Measurements from ENCODE around the gene LRMDA. TPM values are rescaled to one million over a fixed set of nuclear protein-coding genes. Genes with fewer than 3 reads are reported as not detected.

LRMDA gene
- total and polyA plus RNA-seq, 10 of the 15 experiments (the other 5 are each of a cell fraction or from before 2014, with no cell fraction given) = 0.07 to 0.54 (median 0.29) TPM; not detected in 4

GRCh38 chr10:75936841-75937240 is 505.4 kb downstream of the LRMDA start:
- TF ChIP-seq CTCF (IDR thresholded peaks at IDR 0.05 in 2 of 3, conservative IDR thresholded peaks at IDR 0.05 in 1 of 3; ENCODE audit: control insufficient read depth in 2 of 3, extremely low read depth in 1 of 3, insufficient read depth in 1 of 3, low read depth in 3 of 3, low read length in 3 of 3) = no peak
- no peak for TF ChIP-seq SMAD5 (IDR thresholded peaks at IDR 0.05; ENCODE audit: low read depth)
- TF ChIP-seq CEBPB (IDR thresholded peaks at IDR 0.05; ENCODE audit: borderline replicate concordance in 1 of 2, low read depth in 2 of 2, low read length in 2 of 2) = no peak
- no peak for TF ChIP-seq NFYA (IDR thresholded peaks at IDR 0.05; ENCODE audit: borderline replicate concordance, low read depth, low read length)
- Histone ChIP-seq H3K4me1 (ENCODE audit: control insufficient read depth, insufficient read depth, low read length) (no peaks in the 10 kb centered on the region), H3K4me3 (no peak overlapping the region), H3K27me3 (replicated peaks in 1 of 2; ENCODE audit: control insufficient read depth in 2 of 2, insufficient read depth in 2 of 2, low read length in 1 of 2) (no peaks in the 10 kb centered on the region), H3K9ac (ENCODE audit: control insufficient read depth, insufficient read depth, low read length) (no peak overlapping the region), H3K27ac (ENCODE audit: control insufficient read depth, insufficient read depth) (no peak overlapping the region), H3K9me3 (replicated peaks; ENCODE audit: control insufficient read depth, insufficient read depth, low read length) (no peaks in the 10 kb centered on the region), H4K20me1 (ENCODE audit: control insufficient read depth, insufficient read depth) (no peaks in the 10 kb centered on the region), H2AFZ (ENCODE audit: control insufficient read depth, low read depth, low read length) (no peak overlapping the region), H3K4me2 (ENCODE audit: control insufficient read depth, insufficient read depth) (no peak overlapping the region), H3K79me2 (ENCODE audit: control insufficient read depth, insufficient read depth, low read length) (no peaks in the 10 kb centered on the region), H3K36me3 (ENCODE audit: control insufficient read depth in 2 of 2, insufficient read depth in 2 of 2, low read length in 1 of 2) (no peaks in the 10 kb centered on the region; a peak in 1 of 4 replicates)
- no TSS peak for BruUV-seq (replicated peaks)
- in situ Hi-C loops (cut with MboI) (no loop called here), intact Hi-C loops (cut with micrococcal nuclease; ENCODE audit: unreplicated experiment) (no loop called here)
- FAIRE-seq (no peak), DNase-seq (ENCODE audit: low read depth, low spot score) (no peak), ATAC-seq (no peak)
- SMC1A ChIA-PET (ENCODE audit: uncharacterized antibody, unreplicated experiment) = interaction anchor here (1.4 kb wide), 1 partner anchor 19 kb away, joined by 4 read pairs; no protein-coding TSS in a partner anchor
- CTCF ChIA-PET = interaction anchor here (1.0 to 1.5 kb wide), 2 partner anchors 9 to 100 kb away, joined by 3 read pairs; no protein-coding TSS in a partner anchor
- POLR2A ChIA-PET = no interaction called here
- RAD21 ChIA-PET (ENCODE audit: unreplicated experiment) = no interaction called here
- WGBS (ENCODE audit: insufficient coverage, insufficient replicate concordance, low lambda C conversion rate, missing lambda C conversion rate) = 2% methylated on average over 2 of the region's 2 CpGs

GRCh38 chr10:75937823-75938222 is 506.4 kb downstream of the LRMDA start:
- ChIA-PET POLR2A (no interaction called here), CTCF (interaction anchor here (1.0 kb wide), 1 partner anchor 8 kb away, joined by 3 read pairs; no protein-coding TSS in a partner anchor), SMC1A (ENCODE audit: uncharacterized antibody, unreplicated experiment) (interaction anchor here (1.4 kb wide), 1 partner anchor 18 kb away, joined by 4 read pairs; no protein-coding TSS in a partner anchor), RAD21 (ENCODE audit: unreplicated experiment) (interaction anchor here (1.4 kb wide), 1 partner anchor 536 kb away, joined by 3 read pairs; the partner anchor contains the start of gene ZNF503)
- Histone ChIP-seq H3K79me2 (ENCODE audit: control insufficient read depth, insufficient read depth, low read length) (no peaks in the 10 kb centered on the region), H3K4me1 (ENCODE audit: control insufficient read depth, insufficient read depth, low read length) (no peaks in the 10 kb centered on the region), H3K4me2 (ENCODE audit: control insufficient read depth, insufficient read depth) (no peak overlapping the region), H3K27ac (ENCODE audit: control insufficient read depth, insufficient read depth) (no peak overlapping the region), H3K9ac (ENCODE audit: control insufficient read depth, insufficient read depth, low read length) (no peak overlapping the region), H4K20me1 (ENCODE audit: control insufficient read depth, insufficient read depth) (no peaks in the 10 kb centered on the region), H3K4me3 (no peak overlapping the region), H3K9me3 (replicated peaks; ENCODE audit: control insufficient read depth, insufficient read depth, low read length) (no peaks in the 10 kb centered on the region), H3K27me3 (replicated peaks in 1 of 2; ENCODE audit: control insufficient read depth in 2 of 2, insufficient read depth in 2 of 2, low read length in 1 of 2) (no peaks in the 10 kb centered on the region), H2AFZ (ENCODE audit: control insufficient read depth, low read depth, low read length) (no peak overlapping the region), H3K36me3 (ENCODE audit: control insufficient read depth in 2 of 2, insufficient read depth in 2 of 2, low read length in 1 of 2) (no peaks in the 10 kb centered on the region; a peak in 1 of 4 replicates)
- no peak for DNase-seq (ENCODE audit: low read depth, low spot score)
- no peak for ATAC-seq
- intact Hi-C loops (cut with micrococcal nuclease; ENCODE audit: unreplicated experiment) (no loop called here), in situ Hi-C loops (cut with MboI) (no loop called here)
- 26% methylated on average over 2 of the region's 2 CpGs for WGBS (ENCODE audit: insufficient coverage, insufficient replicate concordance, low lambda C conversion rate, missing lambda C conversion rate)
- no peak for FAIRE-seq
- BruUV-seq (replicated peaks) = no TSS peak
- no peak for TF ChIP-seq CHD2 (IDR thresholded peaks at IDR 0.05; ENCODE audit: borderline replicate concordance, low read depth, low read length)
- no peak for TF ChIP-seq LARP7 (IDR thresholded peaks at IDR 0.05)
- TF ChIP-seq NFXL1 (IDR thresholded peaks at IDR 0.05; ENCODE audit: borderline replicate concordance) = no peak
- TF ChIP-seq, protein P1, sequence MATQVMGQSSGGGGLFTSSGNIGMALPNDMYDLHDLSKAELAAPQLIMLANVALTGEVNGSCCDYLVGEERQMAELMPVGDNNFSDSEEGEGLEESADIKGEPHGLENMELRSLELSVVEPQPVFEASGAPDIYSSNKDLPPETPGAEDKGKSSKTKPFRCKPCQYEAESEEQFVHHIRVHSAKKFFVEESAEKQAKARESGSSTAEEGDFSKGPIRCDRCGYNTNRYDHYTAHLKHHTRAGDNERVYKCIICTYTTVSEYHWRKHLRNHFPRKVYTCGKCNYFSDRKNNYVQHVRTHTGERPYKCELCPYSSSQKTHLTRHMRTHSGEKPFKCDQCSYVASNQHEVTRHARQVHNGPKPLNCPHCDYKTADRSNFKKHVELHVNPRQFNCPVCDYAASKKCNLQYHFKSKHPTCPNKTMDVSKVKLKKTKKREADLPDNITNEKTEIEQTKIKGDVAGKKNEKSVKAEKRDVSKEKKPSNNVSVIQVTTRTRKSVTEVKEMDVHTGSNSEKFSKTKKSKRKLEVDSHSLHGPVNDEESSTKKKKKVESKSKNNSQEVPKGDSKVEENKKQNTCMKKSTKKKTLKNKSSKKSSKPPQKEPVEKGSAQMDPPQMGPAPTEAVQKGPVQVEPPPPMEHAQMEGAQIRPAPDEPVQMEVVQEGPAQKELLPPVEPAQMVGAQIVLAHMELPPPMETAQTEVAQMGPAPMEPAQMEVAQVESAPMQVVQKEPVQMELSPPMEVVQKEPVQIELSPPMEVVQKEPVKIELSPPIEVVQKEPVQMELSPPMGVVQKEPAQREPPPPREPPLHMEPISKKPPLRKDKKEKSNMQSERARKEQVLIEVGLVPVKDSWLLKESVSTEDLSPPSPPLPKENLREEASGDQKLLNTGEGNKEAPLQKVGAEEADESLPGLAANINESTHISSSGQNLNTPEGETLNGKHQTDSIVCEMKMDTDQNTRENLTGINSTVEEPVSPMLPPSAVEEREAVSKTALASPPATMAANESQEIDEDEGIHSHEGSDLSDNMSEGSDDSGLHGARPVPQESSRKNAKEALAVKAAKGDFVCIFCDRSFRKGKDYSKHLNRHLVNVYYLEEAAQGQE (IDR thresholded peaks at IDR 0.05; ENCODE audit: low read depth, low read length) = no peak
- TF ChIP-seq NFIC (IDR thresholded peaks at IDR 0.05; ENCODE audit: low read depth, low read length) = no peak
- TF ChIP-seq PBX3 (IDR thresholded peaks at IDR 0.05; ENCODE audit: insufficient replicate concordance, low read depth, low read length) = no peak

All from GM12878 (cell line).